ENCODE measurements around the gene DGCR2.

Gene DGCR2

GRCh38 chr22:19063581-19064353 is 58.4 kb downstream of the DGCR2 start:
- no peak for DNase-seq (ENCODE audit: low read depth)
- no peak overlapping the region for H3K4me3 ChIP-seq (ENCODE audit: low read depth, low read length)
- no peak for TF ChIP-seq CTCF (IDR thresholded peaks at IDR 0.05; ENCODE audit: low read depth, low read length, missing control alignments)

GRCh38 chr22:19062943-19063308 is 59.3 kb downstream of the DGCR2 start:
- no peak overlapping the region for H3K4me3 ChIP-seq (ENCODE audit: low read depth, low read length)
- DNase-seq (ENCODE audit: low read depth), result no peak
- TF ChIP-seq CTCF (IDR thresholded peaks at IDR 0.05; ENCODE audit: low read depth, low read length, missing control alignments), result no peak

GRCh38 chr22:19062139-19062942 is 59.9 kb downstream of the DGCR2 start:
- no peak overlapping the region for H3K4me3 ChIP-seq (ENCODE audit: low read depth, low read length)
- no peak for DNase-seq (ENCODE audit: low read depth)
- TF ChIP-seq CTCF (IDR thresholded peaks at IDR 0.05; ENCODE audit: low read depth, low read length, missing control alignments), result no peak

GRCh38 chr22:19061471-19062138 is 60.6 kb downstream of the DGCR2 start:
- TF ChIP-seq CTCF (IDR thresholded peaks at IDR 0.05; ENCODE audit: low read depth, low read length, missing control alignments), result no peak
- no peak for DNase-seq (ENCODE audit: low read depth)
- H3K4me3 ChIP-seq (ENCODE audit: low read depth, low read length), result no peak overlapping the region

GRCh38 chr22:19060356-19061009 is 61.7 kb downstream of the DGCR2 start:
- H3K4me3 ChIP-seq (ENCODE audit: low read depth, low read length), result no peak overlapping the region
- DNase-seq (ENCODE audit: low read depth), result no peak
- TF ChIP-seq CTCF (IDR thresholded peaks at IDR 0.05; ENCODE audit: low read depth, low read length, missing control alignments), result no peak

- TF ChIP-seq CTCF (IDR thresholded peaks at IDR 0.05; ENCODE audit: low read depth, low read length, missing control alignments), result no peak
- no peak for DNase-seq (ENCODE audit: low read depth)
- H3K4me3 ChIP-seq (ENCODE audit: low read depth, low read length), result no peak overlapping the region
Observed at GRCh38 chr22:19059481-19060278, 62.5 kb downstream of the DGCR2 start.

Measured in GM12864 (cell line).